Measurements from ENCODE around the gene SETX. TPM values are rescaled to one million over a fixed set of nuclear protein-coding genes. Genes with fewer than 3 reads are reported as not detected.
A peak's percentile ranks its signal among the peaks of the same experiment; 100 is the strongest.

SETX gene
- total RNA-seq, 1 donor from 2014 or later: 85.3 TPM

GRCh38 chr9:132357764-132358163, 3.0 kb upstream of the SETX start:
- no peak for DNase-seq

- no peak for DNase-seq
Observed at GRCh38 chr9:132356324-132356924, 1.6 kb upstream of the SETX start.

GRCh38 chr9:132351404-132352045, 3.3 kb downstream of the SETX start:
- no peak for DNase-seq

GRCh38 chr9:132350861-132351315, 3.9 kb downstream of the SETX start:
- DNase-seq: no peak

- no peak for DNase-seq
Observed at GRCh38 chr9:132348676-132349075, 6.1 kb downstream of the SETX start.

- no peak for DNase-seq
Observed at GRCh38 chr9:132346177-132346576, 8.6 kb downstream of the SETX start.

GRCh38 chr9:132341177-132341840, 13.5 kb downstream of the SETX start:
- DNase-seq: peak; percentile 4

- no peak for DNase-seq
Observed at GRCh38 chr9:132334364-132334763, 20.4 kb downstream of the SETX start.

- no peak for DNase-seq
Observed at GRCh38 chr9:132333556-132333955, 21.2 kb downstream of the SETX start.

- DNase-seq: no peak
Observed at GRCh38 chr9:132328580-132328979, 26.2 kb downstream of the SETX start.

GRCh38 chr9:132327537-132327936, 27.2 kb downstream of the SETX start:
- DNase-seq: no peak

GRCh38 chr9:132324425-132324824, 30.4 kb downstream of the SETX start:
- no peak for DNase-seq

GRCh38 chr9:132319421-132320110, 35.2 kb downstream of the SETX start:
- no peak for DNase-seq

GRCh38 chr9:132312873-132313272, 41.9 kb downstream of the SETX start:
- DNase-seq: no peak

- no peak for DNase-seq
Observed at GRCh38 chr9:132312426-132312825, 42.4 kb downstream of the SETX start.

GRCh38 chr9:132311978-132312377, 42.8 kb downstream of the SETX start:
- no peak for DNase-seq

GRCh38 chr9:132309056-132309455, 45.7 kb downstream of the SETX start:
- no peak for DNase-seq

- no peak for DNase-seq
Observed at GRCh38 chr9:132301521-132301920, 53.3 kb downstream of the SETX start.

GRCh38 chr9:132299221-132299620, 55.6 kb downstream of the SETX start:
- no peak for DNase-seq

GRCh38 chr9:132295181-132295580, 59.6 kb downstream of the SETX start:
- no peak for DNase-seq

- no peak for DNase-seq
Observed at GRCh38 chr9:132293145-132293721, 61.6 kb downstream of the SETX start.

GRCh38 chr9:132288966-132289365, 65.8 kb downstream of the SETX start:
- no peak for DNase-seq

GRCh38 chr9:132288361-132288760, 66.4 kb downstream of the SETX start:
- DNase-seq: no peak

Data from occipital lobe (tissue), 2 donors.